Measurements from ENCODE around the gene CXCR3. TPM values are rescaled to one million over a fixed set of nuclear protein-coding genes. Genes with fewer than 3 reads are reported as not detected.

The CXCR3 gene
- total and polyA plus RNA-seq, 2 of the 13 experiments (the other 11 are each of a cell fraction or from before 2014, with no cell fraction given) = 0.18 TPM; not detected in 1

GRCh38 chrX:71616672-71617529 is 1.4 kb downstream of the CXCR3 start (continued):
- TF ChIP-seq HMGXB3 (CRISPR knock-in tag; IDR thresholded peaks at IDR 0.05; ENCODE audit: borderline replicate concordance) (no peak), SIX4 (CRISPR knock-in tag; IDR thresholded peaks at IDR 0.05) (no peak), HES4 (CRISPR knock-in tag; IDR thresholded peaks at IDR 0.05; ENCODE audit: borderline replicate concordance) (no peak), TERF1 (CRISPR knock-in tag; IDR thresholded peaks at IDR 0.05) (no peak), NR2C2 (CRISPR knock-in tag; IDR thresholded peaks at IDR 0.05; ENCODE audit: borderline replicate concordance) (no peak), BORCS8-MEF2B (CRISPR knock-in tag; IDR thresholded peaks at IDR 0.05) (no peak), ZFP62 (CRISPR knock-in tag; IDR thresholded peaks at IDR 0.05) (no peak), LBX2 (CRISPR knock-in tag; IDR thresholded peaks at IDR 0.05; ENCODE audit: borderline replicate concordance) (no peak), ZNF275 (CRISPR knock-in tag; IDR thresholded peaks at IDR 0.05; ENCODE audit: borderline replicate concordance) (no peak), ZNF326 (CRISPR knock-in tag; IDR thresholded peaks at IDR 0.05; ENCODE audit: borderline replicate concordance) (no peak), ZBTB4 (CRISPR knock-in tag; IDR thresholded peaks at IDR 0.05; ENCODE audit: borderline replicate concordance) (no peak), U2AF2 (IDR thresholded peaks at IDR 0.05; ENCODE audit: low read depth, low read length) (no peak), ZNF329 (CRISPR knock-in tag; IDR thresholded peaks at IDR 0.05; ENCODE audit: low read depth) (no peak), PLSCR1 (CRISPR knock-in tag; IDR thresholded peaks at IDR 0.05; ENCODE audit: borderline replicate concordance) (no peak), RXRB (CRISPR knock-in tag; IDR thresholded peaks at IDR 0.05; ENCODE audit: borderline replicate concordance) (no peak)

Measured in HepG2 (cell line).